Activated CD4-positive, alpha-beta T cell treated with anti-CD3 and anti-CD28 coated beads, Interleukin-2, amount 10 ng/mL, durations not matched to agents 7 days and 5 days (primary cell): ENCODE results near the gene SUN1. TPM values are rescaled to one million over a fixed set of nuclear protein-coding genes. Genes with fewer than 3 reads are reported as not detected.
A peak's percentile ranks its signal among the peaks of the same experiment; 100 is the strongest.

Experiments used
- CTCF ChIA-PET: fragments of 350-600 bp; sonication (Branson Sonifier 250); formaldehyde crosslinking; loops from one replicate; lab custom pipeline; 2021; ENCODE audit warnings: antibody characterized with exemption; lab: Charles Lee
- POLR2A ChIA-PET: fragments of 350-600 bp; sonication (Branson Sonifier 250); formaldehyde crosslinking; loops from one replicate; lab custom pipeline; 2021; ENCODE audit warnings: antibody characterized with exemption; lab: Charles Lee
- DNase-seq: peaks from one replicate; pipeline ENCODE4 v3.0.0-alpha.2; 2020
- H3K27ac Mint-ChIP-seq: one replicate; pipeline ENCODE4 v1.8.0; 2021; ENCODE audit warnings: mild to moderate bottlenecking, moderate library complexity, mixed read lengths
- H3K27me3 Mint-ChIP-seq: one replicate; pipeline ENCODE4 v1.8.0; 2021; ENCODE audit warnings: mixed read lengths
- H3K36me3 Mint-ChIP-seq: one replicate; pipeline ENCODE4 v1.8.0; 2021; ENCODE audit warnings: low read depth, mixed read lengths
- H3K4me1 Mint-ChIP-seq: one replicate; pipeline ENCODE4 v1.8.0; 2021; ENCODE audit warnings: mixed read lengths
- H3K4me3 Mint-ChIP-seq: one replicate; pipeline ENCODE4 v1.8.0; 2021; ENCODE audit warnings: mild to moderate bottlenecking, moderate library complexity, mixed read lengths
- H3K9me3 Mint-ChIP-seq: one replicate; pipeline ENCODE4 v1.8.0; 2021; ENCODE audit warnings: mixed read lengths
- total RNA-seq, 2 experiments: library from RNA; stranded (reverse); gene quantifications; one replicate each; pipeline ENCODE4 v1.2.3, GENCODE V29; 2021

The SUN1 gene
- total RNA-seq, 2 experiments from 2014 or later: 76.8 to 78.5 TPM

GRCh38 chr7:886626-887487 is 54.6 kb downstream of the SUN1 start:
- DNase-seq: no peak
- Mint-ChIP-seq H3K9me3 (no peaks in the 10 kb centered on the region), H3K27me3 (no peaks in the 10 kb centered on the region), H3K4me3 (no peak overlapping the region), H3K27ac (peak overlapping the region; percentile 31), H3K36me3 (peaks cover 21% of the 10 kb centered on the region), H3K4me1 (no peaks in the 10 kb centered on the region)
- ChIA-PET CTCF (no interaction called here), POLR2A (no interaction called here)

- Mint-ChIP-seq H3K27me3 (no peaks in the 10 kb centered on the region), H3K4me1 (peaks cover 2% of the 10 kb centered on the region), H3K4me3 (no peak overlapping the region), H3K27ac (no peak overlapping the region), H3K9me3 (peaks cover 2% of the 10 kb centered on the region), H3K36me3 (peaks cover 27% of the 10 kb centered on the region)
- POLR2A ChIA-PET: no interaction called here
- CTCF ChIA-PET: interaction anchor here (1.0 kb wide), 1 partner anchor 21 kb away, joined by 5 read pairs; no protein-coding TSS in a partner anchor
- DNase-seq: no peak
These were observed 55.2 kb downstream of the SUN1 start for GRCh38 chr7:887488-887820.

- H3K4me1 Mint-ChIP-seq: peaks cover 7% of the 10 kb centered on the region
- H3K27ac Mint-ChIP-seq: no peak overlapping the region
- no peaks in the 10 kb centered on the region for H3K27me3 Mint-ChIP-seq
- ChIA-PET POLR2A (no interaction called here), CTCF (interaction anchor here (1.0 kb wide), 1 partner anchor 20 kb away, joined by 5 read pairs; no protein-coding TSS in a partner anchor)
- no peak for DNase-seq
- H3K36me3 Mint-ChIP-seq: peaks cover 36% of the 10 kb centered on the region
- H3K9me3 Mint-ChIP-seq: peaks cover 6% of the 10 kb centered on the region
- H3K4me3 Mint-ChIP-seq: no peak overlapping the region
These were observed 56.1 kb downstream of the SUN1 start for GRCh38 chr7:888081-889024.

- H3K36me3 Mint-ChIP-seq: peaks cover 41% of the 10 kb centered on the region
- H3K9me3 Mint-ChIP-seq: peaks cover 6% of the 10 kb centered on the region
- H3K4me1 Mint-ChIP-seq: peaks cover 7% of the 10 kb centered on the region
- H3K27ac Mint-ChIP-seq: no peak overlapping the region
- POLR2A ChIA-PET: no interaction called here
- CTCF ChIA-PET: no interaction called here
- no peaks in the 10 kb centered on the region for H3K27me3 Mint-ChIP-seq
- DNase-seq: no peak
- H3K4me3 Mint-ChIP-seq: no peak overlapping the region
These were observed 56.7 kb downstream of the SUN1 start for GRCh38 chr7:889025-889390.

GRCh38 chr7:889391-889790 is 57.1 kb downstream of the SUN1 start:
- peaks cover 7% of the 10 kb centered on the region for H3K4me1 Mint-ChIP-seq
- DNase-seq: no peak
- H3K27me3 Mint-ChIP-seq: no peaks in the 10 kb centered on the region
- H3K27ac Mint-ChIP-seq: no peak overlapping the region
- ChIA-PET POLR2A (no interaction called here), CTCF (no interaction called here)
- peaks cover 6% of the 10 kb centered on the region for H3K9me3 Mint-ChIP-seq
- H3K4me3 Mint-ChIP-seq: no peak overlapping the region
- H3K36me3 Mint-ChIP-seq: peaks cover 41% of the 10 kb centered on the region

- Mint-ChIP-seq H3K9me3 (peaks cover 6% of the 10 kb centered on the region), H3K4me1 (peaks cover 7% of the 10 kb centered on the region), H3K27ac (no peak overlapping the region), H3K4me3 (no peak overlapping the region), H3K27me3 (no peaks in the 10 kb centered on the region), H3K36me3 (peaks cover 48% of the 10 kb centered on the region)
- ChIA-PET POLR2A (no interaction called here), CTCF (interaction anchor here (1.4 kb wide), 1 partner anchor 9 kb away, joined by 4 read pairs; no protein-coding TSS in a partner anchor)
- DNase-seq: no peak
These were observed 58.6 kb downstream of the SUN1 start for GRCh38 chr7:890868-891267.

GRCh38 chr7:891291-891690 is 59.0 kb downstream of the SUN1 start:
- no peak for DNase-seq
- Mint-ChIP-seq H3K27me3 (no peaks in the 10 kb centered on the region), H3K4me3 (no peak overlapping the region), H3K27ac (no peak overlapping the region), H3K36me3 (peaks cover 52% of the 10 kb centered on the region), H3K9me3 (peaks cover 6% of the 10 kb centered on the region), H3K4me1 (peaks cover 7% of the 10 kb centered on the region)
- ChIA-PET POLR2A (no interaction called here), CTCF (interaction anchor here (1.4 kb wide), 1 partner anchor 9 kb away, joined by 4 read pairs; no protein-coding TSS in a partner anchor)

GRCh38 chr7:891805-892204 is 59.5 kb downstream of the SUN1 start:
- H3K27me3 Mint-ChIP-seq: no peaks in the 10 kb centered on the region
- no peak overlapping the region for H3K4me3 Mint-ChIP-seq
- H3K36me3 Mint-ChIP-seq: peaks cover 54% of the 10 kb centered on the region
- POLR2A ChIA-PET: no interaction called here
- CTCF ChIA-PET: interaction anchor here (1.0 to 1.4 kb wide), 2 partner anchors 8 to 73 kb away, joined by 3 to 4 read pairs; no protein-coding TSS in a partner anchor
- DNase-seq: no peak
- no peak overlapping the region for H3K27ac Mint-ChIP-seq
- peaks cover 7% of the 10 kb centered on the region for H3K4me1 Mint-ChIP-seq
- H3K9me3 Mint-ChIP-seq: peaks cover 6% of the 10 kb centered on the region

- H3K9me3 Mint-ChIP-seq: peaks cover 6% of the 10 kb centered on the region
- no peak for DNase-seq
- H3K4me1 Mint-ChIP-seq: peaks cover 7% of the 10 kb centered on the region
- no peaks in the 10 kb centered on the region for H3K27me3 Mint-ChIP-seq
- H3K27ac Mint-ChIP-seq: no peak overlapping the region
- ChIA-PET POLR2A (no interaction called here), CTCF (interaction anchor here (1.0 kb wide), 1 partner anchor 72 kb away, joined by 3 read pairs; no protein-coding TSS in a partner anchor)
- no peak overlapping the region for H3K4me3 Mint-ChIP-seq
- peaks cover 49% of the 10 kb centered on the region for H3K36me3 Mint-ChIP-seq
These were observed 60.6 kb downstream of the SUN1 start for GRCh38 chr7:892648-893593.

GRCh38 chr7:893686-894085 is 61.4 kb downstream of the SUN1 start:
- no peaks in the 10 kb centered on the region for H3K27me3 Mint-ChIP-seq
- H3K36me3 Mint-ChIP-seq: peaks cover 45% of the 10 kb centered on the region
- CTCF ChIA-PET: no interaction called here
- no peak for DNase-seq
- no peak overlapping the region for H3K4me3 Mint-ChIP-seq
- no peak overlapping the region for H3K27ac Mint-ChIP-seq
- POLR2A ChIA-PET: no interaction called here
- peaks cover 7% of the 10 kb centered on the region for H3K4me1 Mint-ChIP-seq
- H3K9me3 Mint-ChIP-seq: peaks cover 6% of the 10 kb centered on the region

- Mint-ChIP-seq H3K27me3 (no peaks in the 10 kb centered on the region), H3K4me3 (no peak overlapping the region), H3K27ac (no peak overlapping the region), H3K9me3 (peaks cover 6% of the 10 kb centered on the region), H3K36me3 (peaks cover 43% of the 10 kb centered on the region), H3K4me1 (peaks cover 7% of the 10 kb centered on the region)
- DNase-seq: no peak
- ChIA-PET POLR2A (no interaction called here), CTCF (no interaction called here)
These were observed 62.0 kb downstream of the SUN1 start for GRCh38 chr7:894164-894867.
